ENCODE results near the gene OR2AG1.
"Not testable (repeated sequence)": the region's sequence is repeated elsewhere in the genome, so short reads cannot be mapped to it uniquely, and the experiment has no call there.

Gene OR2AG1

DNA sequence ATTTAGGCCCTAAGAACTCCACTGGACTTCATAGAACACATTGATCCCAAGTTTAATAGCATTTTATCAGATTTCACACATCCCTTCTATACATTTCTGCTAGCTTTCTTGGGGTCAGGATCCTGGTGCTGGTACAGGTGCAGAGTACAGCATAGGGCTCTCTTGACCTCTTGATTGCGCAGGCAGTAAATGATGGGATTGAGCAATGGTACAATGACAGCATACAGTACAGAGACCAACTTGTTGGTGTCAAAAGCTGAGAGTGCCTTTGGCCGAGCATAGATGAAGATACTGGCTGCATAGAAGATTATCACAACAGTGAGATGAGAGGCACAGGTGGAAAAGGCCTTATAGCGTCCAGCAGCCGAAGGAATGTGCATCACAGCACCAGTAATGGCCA lies 11.8 kb downstream of the OR2AG1 start:
- DNase-seq, result no peak

DNA sequence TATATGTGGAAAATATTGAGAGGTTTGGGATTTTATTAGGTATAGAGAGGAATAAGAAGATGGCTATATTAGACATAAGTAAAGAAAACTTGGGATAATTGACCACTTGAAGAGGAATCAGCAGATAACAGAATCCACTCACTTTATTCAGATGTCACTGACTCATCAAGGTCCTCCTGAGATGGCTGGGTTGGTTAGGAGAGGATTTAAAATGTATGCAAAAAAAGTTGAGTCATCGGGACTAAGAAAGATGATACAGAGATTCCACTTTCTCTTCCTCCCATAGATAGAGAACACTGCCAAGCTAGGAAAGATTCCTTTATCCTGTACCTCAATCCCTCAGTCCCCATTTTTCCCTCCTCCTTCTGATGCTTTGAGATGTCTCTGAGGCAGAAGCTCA lies 16.6 kb downstream of the OR2AG1 start, which contains the start of gene OR6A2:
Gene OR6A2 (minus strand): TSS at position 288 of the 400 bp plus-strand sequence. CDS start 3,981 bp downstream, outside the sequence.
- peak in 1 of 4 experiments; percentile 5 for DNase-seq

DNA sequence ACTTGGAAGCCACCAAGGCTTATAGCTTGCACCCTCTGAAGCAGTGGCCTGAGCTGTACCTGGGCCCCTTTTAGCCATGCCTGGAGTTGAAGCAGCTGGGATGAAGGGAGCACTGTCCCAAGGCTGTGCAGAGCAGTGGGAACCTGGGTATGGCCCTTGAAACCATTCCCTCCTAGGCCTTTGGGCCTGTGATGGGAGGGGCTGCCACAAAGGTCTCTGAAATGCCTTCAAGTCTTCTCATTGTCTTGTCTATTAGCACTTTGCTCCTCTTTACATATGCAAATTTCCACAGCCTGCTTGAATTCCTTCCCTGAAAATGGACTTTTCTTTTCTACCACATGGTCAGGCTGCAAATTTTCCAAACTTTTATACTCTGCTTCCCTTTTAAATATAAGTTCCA lies 18.3 kb downstream of the OR2AG1 start:
- not testable (repeated sequence) for DNase-seq

DNA sequence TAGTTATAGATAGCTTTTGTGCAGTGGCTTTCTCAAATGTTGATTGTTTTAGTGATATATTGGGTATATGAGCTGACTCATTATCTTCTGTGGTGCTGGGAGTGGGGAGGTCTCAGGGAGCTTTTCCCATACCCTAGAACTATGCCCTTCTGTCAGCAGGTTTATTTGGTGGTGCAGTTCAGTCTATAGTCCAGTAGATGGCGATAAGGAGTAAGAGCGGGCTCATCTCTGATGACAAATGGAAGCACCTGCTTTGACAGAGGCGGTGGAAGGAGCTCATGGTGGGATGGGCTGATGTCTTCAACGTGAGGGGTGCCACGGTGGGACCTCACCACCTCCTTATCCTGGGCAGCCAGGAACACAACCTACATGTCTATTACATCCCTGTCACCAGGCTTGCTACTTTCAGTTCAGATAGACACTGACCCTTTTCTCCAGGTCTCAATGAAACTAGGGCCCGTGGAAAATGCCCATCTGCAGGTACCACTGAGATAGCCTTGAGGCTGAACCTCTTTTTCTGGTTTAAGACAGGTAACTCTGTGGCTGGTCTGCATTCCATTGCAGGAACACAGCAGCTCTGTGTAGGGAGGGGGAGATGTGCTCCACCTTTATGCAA lies 29.7 kb downstream of the OR2AG1 start:
- DNase-seq, result peak; percentile 44 to 64 (median 56)

- peak in 1 of 4 experiments; percentile 14 for DNase-seq
Observed at GRCh38 chr11:6813656-6814055, 30.8 kb downstream of the OR2AG1 start.

- DNase-seq, result no peak
Observed at GRCh38 chr11:6817694-6818093, 34.9 kb downstream of the OR2AG1 start.

DNA sequence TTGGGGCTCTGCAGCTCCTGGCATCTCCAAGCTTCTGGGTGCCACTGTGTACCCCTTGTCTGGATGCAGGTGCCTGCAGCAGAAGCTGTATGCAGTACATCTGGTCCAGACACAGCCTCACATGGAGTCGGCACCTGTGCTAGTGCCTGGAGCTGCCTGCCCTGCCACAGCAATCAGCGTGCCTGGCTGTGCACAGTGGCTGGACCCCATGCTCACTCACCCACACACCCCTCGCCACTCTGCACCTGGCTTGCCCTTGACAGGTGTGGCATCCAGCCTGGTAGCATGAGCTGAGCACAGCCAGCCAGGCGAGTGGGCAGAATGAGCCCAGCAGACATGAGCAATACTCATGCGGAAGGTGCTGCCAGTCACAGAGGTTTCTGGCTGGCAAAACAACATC lies 36.1 kb downstream of the OR2AG1 start:
- DNase-seq, result no peak

GRCh38 chr11:6824136-6824823 lies 41.5 kb downstream of the OR2AG1 start:
- DNase-seq, result no peak

DNA sequence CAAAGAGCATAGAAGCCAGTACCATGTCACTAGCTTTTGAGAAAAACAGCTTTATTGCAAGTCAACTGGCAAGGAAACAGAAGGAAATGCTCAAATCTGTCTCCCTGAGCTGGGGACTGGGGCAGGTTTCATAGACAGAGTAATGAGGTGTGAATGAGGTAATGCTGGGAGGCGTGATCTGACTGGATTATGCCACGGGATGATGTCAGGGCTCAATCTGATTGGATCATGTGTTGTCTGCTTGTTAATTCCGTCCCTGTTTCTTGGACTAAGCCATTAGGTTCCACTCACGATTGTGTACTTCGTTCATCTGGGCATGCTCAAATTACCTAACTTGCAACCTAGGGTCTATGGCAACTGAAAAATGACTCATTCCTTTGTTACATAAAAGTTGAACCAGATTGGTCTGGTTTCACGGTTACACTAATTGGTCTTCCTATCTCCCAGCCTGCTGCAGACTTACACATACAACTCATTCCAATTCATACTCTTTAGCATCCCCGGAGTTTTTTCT lies 42.5 kb downstream of the OR2AG1 start:
- no peak for DNase-seq

DNA sequence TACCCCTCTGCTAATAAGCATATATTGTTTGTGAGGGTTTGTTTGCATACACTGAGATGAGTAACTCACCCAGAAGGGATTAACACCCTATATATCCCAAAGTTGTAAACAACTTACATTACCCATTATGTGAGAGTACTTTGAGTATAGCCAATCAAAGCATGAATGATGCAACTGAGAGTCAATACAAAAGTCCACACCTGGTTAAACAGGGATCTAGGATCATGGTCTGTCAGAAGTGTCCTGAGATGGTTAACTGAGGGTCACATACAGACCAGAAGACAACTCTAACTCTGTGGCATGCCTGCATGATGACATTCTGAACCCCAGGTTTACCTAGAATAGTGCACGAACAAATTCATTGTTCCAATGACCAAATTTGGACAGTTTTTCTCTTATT lies 45.3 kb downstream of the OR2AG1 start:
- DNase-seq, result no peak

DNA sequence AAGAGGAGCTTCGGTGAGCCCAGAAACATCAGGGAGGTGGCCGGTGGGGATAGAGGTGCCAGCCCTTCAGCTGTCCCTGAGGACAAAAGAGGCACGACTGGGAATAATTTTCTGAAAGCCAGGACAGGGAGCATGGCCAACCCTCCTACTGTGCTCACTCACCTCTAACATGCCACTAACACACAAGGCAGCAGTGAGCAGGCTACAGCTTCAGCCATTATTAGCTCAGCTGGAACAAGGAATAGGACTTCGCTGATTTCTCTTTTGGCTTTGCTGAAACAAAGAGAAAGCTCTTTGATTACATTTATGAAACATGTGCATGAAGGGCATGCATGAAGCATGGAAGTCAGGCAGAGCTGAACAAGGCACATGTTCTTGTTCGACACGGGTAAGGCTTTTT lies 50.5 kb downstream of the OR2AG1 start:
- no peak for DNase-seq

- DNase-seq, result peak; percentile 40 to 72 (median 48)
Observed at GRCh38 chr11:6834021-6834420, 51.2 kb downstream of the OR2AG1 start.
